ENCODE measurements around the gene CACNA2D4.

Gene CACNA2D4

GRCh38 chr12:1913377-1914113, 4.9 kb downstream of the CACNA2D4 start:
- TF ChIP-seq GABPA (IDR thresholded peaks at IDR 0.05; ENCODE audit: low read depth) (no peak), REST (IDR thresholded peaks at IDR 0.05; ENCODE audit: insufficient replicate concordance, low read depth) (no peak)

GRCh38 chr12:1912580-1913376, 5.7 kb downstream of the CACNA2D4 start:
- H3K27ac ChIP-seq (replicated peaks): no peak overlapping the region
- H3K4me3 ChIP-seq (replicated peaks; ENCODE audit: insufficient read depth, low read length): no peak overlapping the region
- H3K27me3 ChIP-seq (ENCODE audit: insufficient read depth, poor library complexity, severe bottlenecking): no peaks in the 10 kb centered on the region
- no peak for TF ChIP-seq REST (IDR thresholded peaks at IDR 0.05; ENCODE audit: insufficient replicate concordance, low read depth)
- no peak for TF ChIP-seq POLR2AphosphoS5 (IDR thresholded peaks at IDR 0.05; ENCODE audit: low read depth)
- no peak for TF ChIP-seq CTCF (IDR thresholded peaks at IDR 0.05; ENCODE audit: insufficient read depth, low read length)
- TF ChIP-seq GABPA (IDR thresholded peaks at IDR 0.05; ENCODE audit: low read depth): no peak
- no peak for DNase-seq (ENCODE audit: low read depth in 1 of 2, low spot score in 1 of 2)

More at GRCh38 chr12:1913377-1914113, 4.9 kb downstream of the CACNA2D4 start:
- no peak for DNase-seq (ENCODE audit: low read depth in 1 of 2, low spot score in 1 of 2)
- Histone ChIP-seq H3K27me3 (ENCODE audit: insufficient read depth, poor library complexity, severe bottlenecking) (no peaks in the 10 kb centered on the region), H3K4me3 (replicated peaks; ENCODE audit: insufficient read depth, low read length) (no peak overlapping the region), H3K27ac (replicated peaks) (no peak overlapping the region)

GRCh38 chr12:1911598-1912575, 6.6 kb downstream of the CACNA2D4 start:
- Histone ChIP-seq H3K4me3 (replicated peaks; ENCODE audit: insufficient read depth, low read length) (no peak overlapping the region), H3K27ac (replicated peaks) (no peak overlapping the region), H3K27me3 (ENCODE audit: insufficient read depth, poor library complexity, severe bottlenecking) (no peaks in the 10 kb centered on the region)
- TF ChIP-seq REST (IDR thresholded peaks at IDR 0.05; ENCODE audit: insufficient replicate concordance, low read depth): no peak
- TF ChIP-seq POLR2AphosphoS5 (IDR thresholded peaks at IDR 0.05; ENCODE audit: low read depth): no peak
- no peak for TF ChIP-seq SPI1 (IDR thresholded peaks at IDR 0.05; ENCODE audit: borderline replicate concordance, low read depth)
- TF ChIP-seq GABPA (IDR thresholded peaks at IDR 0.05; ENCODE audit: low read depth): no peak
- no peak for TF ChIP-seq CTCF (IDR thresholded peaks at IDR 0.05; ENCODE audit: insufficient read depth, low read length)
- DNase-seq (ENCODE audit: low read depth in 1 of 2, low spot score in 1 of 2): no peak
